Stimulated activated CD8-positive, alpha-beta memory T cell treated with anti-CD3 and anti-CD28 coated beads, Interleukin-4, amount 100 ng/mL, for 48 hours (primary cell): ENCODE measurements around the gene EMX1.
"Not testable (repeated sequence)": the region's sequence is repeated elsewhere in the genome, so short reads cannot be mapped to it uniquely, and the experiment has no call there.

Experiments
- DNase-seq: peaks from one replicate; pipeline ENCODE4 v3.0.0-alpha.2; 2020

Gene EMX1

DNA sequence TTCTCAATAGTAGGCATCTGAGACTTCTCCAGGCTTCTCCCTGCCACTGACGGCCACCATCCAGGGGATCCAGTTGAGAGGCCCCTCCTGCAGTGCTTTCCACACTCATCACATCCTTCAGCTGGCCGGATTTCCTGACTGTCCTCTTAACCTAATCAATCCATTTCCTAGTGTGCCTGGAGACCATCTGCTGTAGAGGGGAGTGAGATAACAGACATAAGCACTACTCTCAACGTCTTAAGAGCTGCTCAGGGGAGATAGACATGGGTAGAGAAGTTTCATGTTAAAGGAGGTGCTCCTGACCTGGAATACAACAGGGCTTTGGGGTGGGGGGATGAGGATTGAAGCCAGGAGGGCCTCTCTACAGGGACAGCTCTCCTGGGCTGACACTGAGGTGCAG, 15.9 kb upstream of the EMX1 start:
- no peak for DNase-seq

GRCh38 chr2:72907369-72907768, 9.9 kb upstream of the EMX1 start:
- DNase-seq, result not testable (repeated sequence)

DNA sequence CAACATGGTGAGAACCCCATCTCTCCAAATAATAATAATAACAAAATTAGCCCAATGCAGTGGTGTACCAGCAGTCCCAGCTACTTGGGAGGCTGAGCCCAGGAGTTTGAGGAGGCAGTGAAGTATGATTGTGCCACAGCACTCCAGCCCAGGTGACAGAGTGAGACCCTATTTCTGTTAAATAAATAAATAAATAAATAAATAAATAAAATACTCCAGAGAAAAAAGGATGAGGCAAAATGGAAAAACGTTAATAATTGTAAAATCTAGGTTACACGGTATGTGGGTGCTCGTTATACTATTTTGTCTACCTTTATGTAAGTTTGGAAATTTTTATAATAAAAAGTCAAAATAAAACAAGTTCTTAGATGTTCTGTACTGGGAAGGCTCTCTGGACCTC, 8.6 kb upstream of the EMX1 start:
- DNase-seq, result no peak

DNA sequence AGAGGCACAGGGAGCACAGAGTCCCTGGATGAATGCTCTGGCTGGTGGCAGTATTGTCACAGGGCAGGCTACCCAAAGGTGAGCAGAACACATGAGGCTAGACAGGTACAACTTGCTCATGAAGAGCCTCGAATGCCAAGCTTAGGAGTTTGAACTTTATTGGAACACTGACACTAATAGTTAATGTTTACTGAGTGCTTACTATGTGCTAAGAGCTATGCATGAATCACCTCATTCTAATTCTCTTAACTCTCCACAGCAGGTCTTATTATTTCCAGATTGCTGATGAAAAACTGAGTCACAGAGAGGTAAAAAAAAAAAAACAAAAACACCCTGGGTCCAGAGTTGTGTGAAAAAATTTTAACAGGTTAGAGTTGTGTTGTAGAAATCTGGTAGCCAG, 6.1 kb upstream of the EMX1 start:
- no peak for DNase-seq

- DNase-seq, result no peak
Observed at GRCh38 chr2:72913486-72914205, 3.7 kb upstream of the EMX1 start.

DNA sequence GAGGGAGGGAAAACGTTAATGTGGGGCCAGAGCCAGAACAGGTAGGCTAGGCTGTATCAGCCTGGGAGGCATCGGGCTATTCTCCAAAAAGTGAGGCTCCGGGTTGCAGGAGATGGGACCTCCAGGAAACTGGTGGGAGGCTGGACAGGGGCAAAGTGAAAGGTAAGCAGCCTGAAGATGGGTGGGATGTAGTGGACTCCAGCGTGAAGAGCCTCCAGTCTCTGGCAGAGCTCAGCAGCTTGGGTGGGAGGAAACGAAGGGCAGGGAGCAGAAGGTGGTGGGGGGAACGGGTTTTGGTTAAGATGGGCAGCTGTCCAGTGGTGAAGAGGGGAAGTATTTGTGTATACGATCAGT, 3.1 kb upstream of the EMX1 start:
- no peak for DNase-seq

- no peak for DNase-seq
Observed at GRCh38 chr2:72914589-72915319, 2.6 kb upstream of the EMX1 start.

DNA sequence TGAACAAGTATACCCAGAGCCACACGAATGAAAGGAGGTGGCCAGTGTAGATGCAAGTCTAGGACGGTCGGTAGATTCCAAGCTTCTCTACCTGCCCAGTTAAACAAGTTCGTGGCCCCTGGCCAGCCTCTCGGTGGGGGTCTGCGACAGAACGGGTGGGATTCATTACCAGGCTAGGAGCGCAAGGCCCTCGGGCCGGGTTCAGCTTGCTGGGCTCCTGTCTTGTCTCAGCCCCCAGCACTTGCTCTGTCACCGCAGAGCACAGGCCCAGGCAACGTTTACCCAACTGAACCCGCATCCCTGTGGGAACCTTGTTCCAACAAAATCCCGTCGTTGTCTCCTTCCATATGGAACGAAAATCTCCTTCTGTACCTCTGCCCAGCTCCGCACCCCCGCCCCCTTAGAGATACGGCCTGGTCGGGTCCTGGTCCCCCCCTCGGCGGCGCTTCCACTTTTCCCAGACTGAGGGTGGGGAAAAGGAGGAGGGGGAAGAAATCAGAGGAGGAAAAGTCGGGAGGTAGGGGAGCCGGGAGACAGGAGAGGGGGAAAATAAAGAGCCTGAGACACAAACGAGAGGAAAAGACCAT, 1.9 kb upstream of the EMX1 start:
- DNase-seq, result no peak

- peak; percentile 60 for DNase-seq
Observed at GRCh38 chr2:72915907-72916742, 1.2 kb upstream of the EMX1 start.

GRCh38 chr2:72916743-72917137, 579 bp upstream of the EMX1 start:
- no peak for DNase-seq

DNA sequence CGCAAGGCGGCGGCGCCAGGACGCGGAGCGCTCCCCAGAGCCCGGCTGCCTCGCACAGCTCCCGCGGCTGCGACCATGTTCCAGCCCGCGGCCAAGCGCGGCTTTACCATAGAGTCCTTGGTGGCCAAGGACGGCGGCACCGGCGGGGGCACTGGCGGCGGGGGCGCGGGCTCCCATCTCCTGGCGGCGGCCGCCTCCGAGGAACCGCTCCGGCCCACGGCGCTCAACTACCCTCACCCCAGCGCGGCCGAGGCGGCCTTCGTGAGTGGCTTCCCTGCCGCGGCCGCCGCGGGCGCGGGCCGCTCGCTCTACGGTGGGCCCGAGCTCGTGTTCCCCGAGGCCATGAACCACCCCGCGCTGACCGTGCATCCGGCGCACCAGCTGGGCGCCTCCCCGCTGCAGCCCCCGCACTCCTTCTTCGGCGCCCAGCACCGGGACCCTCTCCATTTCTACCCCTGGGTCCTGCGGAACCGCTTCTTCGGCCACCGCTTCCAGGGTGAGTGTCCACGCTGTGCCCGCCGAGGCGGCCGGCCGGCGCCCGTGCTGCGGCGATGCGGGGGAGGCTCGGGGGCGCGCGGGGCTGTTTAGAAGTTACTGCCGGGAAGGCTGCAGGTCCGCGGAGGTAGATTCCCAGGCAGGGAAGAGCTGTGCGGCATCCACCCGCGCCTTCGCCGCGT, 696 bp downstream of the EMX1 start:
- DNase-seq, result no peak

DNA sequence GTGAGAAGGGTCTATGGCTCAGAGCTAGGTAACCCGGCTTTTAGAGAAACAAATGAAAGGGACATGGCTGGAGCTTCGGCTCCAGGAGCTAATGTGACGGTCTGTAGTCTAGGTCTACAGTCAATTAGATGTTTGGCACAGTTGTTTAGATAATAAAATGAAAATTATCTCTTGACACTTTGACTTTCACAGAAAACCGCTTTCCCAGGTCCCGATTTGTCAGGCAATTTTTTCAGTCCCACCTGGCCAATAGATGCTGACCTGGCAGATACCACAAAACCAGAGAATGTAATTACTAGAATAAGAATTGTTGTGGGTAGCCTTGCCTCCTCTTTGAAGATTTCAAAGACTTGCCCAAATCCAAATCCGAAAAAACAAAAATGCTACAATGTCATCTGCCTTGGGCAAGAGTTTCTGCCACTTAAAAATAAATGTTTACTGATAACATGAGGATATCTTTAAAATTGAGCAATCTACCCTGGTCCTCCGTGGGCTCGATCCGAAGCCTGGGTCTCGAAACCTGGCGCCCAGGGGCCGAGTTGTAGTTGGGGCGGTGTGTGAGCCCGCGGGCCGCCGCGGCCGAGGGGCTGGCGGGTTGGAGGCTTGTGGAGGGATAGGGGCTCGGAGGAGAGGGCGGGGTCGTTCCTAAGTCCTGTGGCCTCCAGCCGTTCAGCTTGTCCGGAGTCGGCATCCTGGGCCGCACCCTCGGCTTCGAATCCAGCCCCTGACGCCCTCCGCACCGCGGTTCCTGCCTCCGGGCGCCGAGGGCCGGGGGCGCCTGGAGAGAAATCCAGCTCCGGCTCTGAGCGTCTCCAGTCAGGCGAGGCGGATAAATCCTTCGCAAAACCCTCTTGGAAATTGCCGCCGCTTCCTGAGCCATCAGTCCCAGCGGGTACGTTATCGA, 2.3 kb downstream of the EMX1 start:
- DNase-seq, result no peak

DNA sequence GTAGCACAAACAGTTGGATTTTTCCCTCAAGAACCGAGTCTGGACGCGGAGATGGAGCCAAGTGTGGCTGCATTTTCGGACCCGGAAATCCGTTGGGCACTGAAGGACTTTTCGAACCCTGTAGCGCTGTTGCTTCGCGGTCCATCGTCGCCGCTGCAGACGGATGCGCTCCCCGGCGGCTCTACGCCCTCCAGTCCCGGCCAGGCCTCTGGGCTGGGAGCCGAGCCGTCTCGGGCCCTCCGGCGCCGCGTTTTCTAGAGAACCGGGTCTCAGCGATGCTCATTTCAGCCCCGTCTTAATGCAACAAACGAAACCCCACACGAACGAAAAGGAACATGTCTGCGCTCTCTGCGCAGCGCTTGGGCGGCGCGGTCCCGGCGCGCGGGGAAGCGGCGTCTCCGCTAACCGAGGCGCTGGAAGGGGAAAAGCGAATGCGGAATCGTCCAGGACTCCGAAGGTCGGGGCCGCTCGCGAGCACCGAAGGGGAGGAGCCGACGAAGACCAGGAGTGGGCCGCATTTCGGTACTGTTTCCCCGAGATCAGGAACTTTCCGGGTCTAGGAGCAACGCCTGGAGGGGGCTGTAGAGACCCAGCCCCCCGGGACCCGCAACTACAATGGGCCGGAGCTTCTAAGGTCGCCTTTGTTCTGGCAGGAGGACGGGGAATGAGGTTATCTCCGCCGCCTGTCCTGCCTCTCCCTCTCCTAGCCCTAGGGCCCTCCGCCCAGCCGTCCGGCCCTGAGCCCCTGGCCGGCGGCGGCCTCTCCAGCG, 3.2 kb downstream of the EMX1 start:
- DNase-seq, result peak; percentile 56

DNA sequence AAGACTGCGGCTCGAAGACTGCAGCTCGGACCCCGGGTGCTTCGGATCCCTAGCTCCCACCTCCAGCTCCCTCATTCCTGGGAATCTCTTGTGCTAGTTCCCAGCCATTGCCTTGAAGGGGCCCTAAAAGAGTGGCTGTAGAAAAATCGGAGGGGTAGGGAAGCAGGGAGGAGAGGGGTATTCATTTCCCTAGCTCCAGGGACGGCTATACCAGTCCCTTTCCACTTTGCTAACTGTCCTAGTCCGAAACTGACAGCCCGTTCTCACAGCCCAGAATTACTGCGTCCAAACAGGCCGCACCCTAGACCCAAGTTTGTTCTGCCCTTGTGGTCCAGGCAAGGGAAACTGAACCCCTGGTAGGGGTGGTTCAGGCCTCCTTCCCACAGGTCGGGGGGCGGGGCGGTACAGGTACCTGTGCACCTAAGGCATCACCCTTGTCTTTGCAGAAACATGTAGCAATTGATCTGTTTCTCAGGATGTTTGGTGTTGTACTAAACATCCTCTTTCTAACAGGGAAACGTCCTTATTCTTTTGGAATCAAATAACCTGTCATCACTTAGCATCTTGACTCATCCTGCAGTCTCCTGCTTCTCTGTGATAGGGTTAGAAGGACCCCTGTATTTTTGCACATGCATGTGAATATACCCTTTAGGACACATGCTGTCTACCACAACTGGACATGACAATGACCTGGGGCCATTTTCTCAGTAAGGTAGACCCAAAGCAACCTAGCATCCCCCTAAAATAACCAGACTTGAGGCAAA, 4.0 kb downstream of the EMX1 start:
- no peak for DNase-seq

DNA sequence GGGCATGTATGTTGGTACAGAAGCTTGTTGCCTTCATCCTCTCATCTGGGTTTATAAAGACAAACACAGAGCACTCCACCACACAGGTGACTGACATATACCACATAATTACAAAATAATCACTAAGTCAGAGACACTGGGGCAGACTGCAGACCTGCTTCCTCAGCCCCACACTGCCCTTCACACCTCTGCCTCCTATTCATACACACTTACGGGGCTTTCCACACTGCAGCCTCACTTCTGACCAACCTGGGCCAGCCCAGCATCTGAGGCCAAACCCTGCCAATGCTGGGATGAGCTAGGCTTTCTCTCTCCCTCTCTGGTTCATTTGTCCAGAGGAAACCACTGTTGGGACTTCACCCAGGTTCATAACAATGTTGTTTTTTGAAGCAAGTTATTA, 4.5 kb downstream of the EMX1 start:
- DNase-seq, result no peak

- no peak for DNase-seq
Observed at GRCh38 chr2:72923833-72924352, 6.6 kb downstream of the EMX1 start.

DNA sequence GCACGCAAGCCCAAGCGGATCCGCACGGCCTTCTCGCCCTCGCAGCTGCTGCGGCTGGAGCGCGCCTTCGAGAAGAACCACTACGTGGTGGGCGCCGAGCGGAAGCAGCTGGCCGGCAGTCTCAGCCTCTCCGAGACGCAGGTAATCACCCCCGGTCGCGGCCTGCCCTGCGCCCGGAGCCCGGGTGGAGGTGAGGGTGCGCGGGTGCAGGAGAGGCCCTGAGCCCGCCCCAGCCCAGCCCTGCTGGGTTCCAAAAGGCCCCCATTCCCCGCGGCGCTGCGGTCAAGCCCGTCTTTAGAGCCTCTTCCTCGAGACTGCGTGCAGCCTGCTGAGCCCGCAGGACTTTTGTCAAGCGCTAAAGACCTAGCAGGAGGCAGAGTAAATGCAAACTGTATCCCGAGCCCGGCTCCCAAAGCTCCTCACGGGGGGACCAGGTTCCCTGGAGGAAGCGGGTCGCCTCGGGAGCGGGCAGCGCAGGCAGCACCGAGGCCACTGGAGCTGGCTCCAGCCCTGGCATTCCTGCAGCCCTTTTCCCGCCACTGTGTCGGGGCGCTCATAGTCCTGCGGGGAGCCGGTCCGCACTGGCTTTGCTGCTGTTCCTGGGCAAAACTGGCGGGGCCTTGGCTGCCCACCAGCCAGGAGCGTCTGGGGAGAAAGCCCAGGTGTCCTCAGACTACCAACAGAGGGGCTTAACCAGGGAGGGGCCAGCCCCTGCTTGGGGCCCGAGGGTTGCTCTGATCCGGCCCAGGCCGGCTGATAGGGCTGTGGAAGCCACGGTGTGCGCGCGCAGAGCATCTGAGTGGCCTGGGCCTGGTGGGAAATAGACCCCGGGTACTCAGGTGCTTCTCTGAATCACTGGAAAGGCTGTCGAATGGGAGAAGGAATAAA, 7.3 kb downstream of the EMX1 start:
- DNase-seq, result no peak

DNA sequence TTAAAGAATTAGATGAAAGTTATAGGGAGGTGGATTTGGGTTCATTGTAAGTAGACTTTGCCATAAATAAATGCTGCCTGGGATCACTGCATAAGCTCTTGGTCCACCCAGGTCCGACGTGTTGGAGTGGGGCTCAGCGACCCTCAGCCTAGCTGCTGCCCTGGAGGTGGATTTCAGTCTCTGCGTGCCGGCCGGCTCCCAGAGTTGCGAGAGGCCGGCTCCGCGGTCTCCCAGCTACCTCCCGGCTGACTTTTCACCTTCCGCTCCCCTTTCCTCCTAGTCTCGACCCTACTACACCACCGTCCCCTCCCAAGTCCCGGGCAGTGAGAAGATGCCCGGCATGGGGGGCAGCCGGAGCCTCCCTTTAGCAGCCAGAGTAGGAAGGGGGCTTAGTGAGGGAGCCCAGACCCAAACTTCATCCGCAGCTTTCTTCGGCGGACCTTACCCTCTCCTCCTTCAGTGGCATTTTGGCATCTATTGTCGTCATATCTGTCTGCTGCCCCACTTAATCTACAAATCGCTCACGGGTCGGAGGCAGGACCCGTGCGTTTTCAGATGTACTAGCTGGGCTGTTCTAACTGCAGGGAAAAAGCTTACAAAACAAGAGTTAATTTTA, 8.1 kb downstream of the EMX1 start:
- DNase-seq, result no peak
